ENCODE results near the gene RSRP1.
"Not testable (repeated sequence)": the region's sequence is repeated elsewhere in the genome, so short reads cannot be mapped to it uniquely, and the experiment has no call there.

GRCh38 chr1:25275648-25276047 is 28.4 kb upstream of the RSRP1 start:
- TF ChIP-seq EZH2 (IDR thresholded peaks at IDR 0.05; ENCODE audit: insufficient read depth, poor library complexity, severe bottlenecking); EZH2phosphoT487 (IDR thresholded peaks at IDR 0.05; ENCODE audit: insufficient read depth, low read depth): not testable (repeated sequence)
